ENCODE results near the gene LILRB3. TPM values are rescaled to one million over a fixed set of nuclear protein-coding genes. Genes with fewer than 3 reads are reported as not detected.
"Not testable (repeated sequence)": the region's sequence is repeated elsewhere in the genome, so short reads cannot be mapped to it uniquely, and the experiment has no call there.

LILRB3 gene
- total RNA-seq, 2 donors from 2014 or later: 0.85 to 1.8 TPM

GRCh38 chr19:54179921-54180461 lies 42.8 kb downstream of the LILRB3 start:
- ATAC-seq (replicated peaks): no peak
- Mint-ChIP-seq H3K9me3 (no peaks in the 10 kb centered on the region), H3K36me3 (ENCODE audit: low read depth) (peaks cover 59% of the 10 kb centered on the region), H3K27ac (no peak overlapping the region), H3K27me3 (no peaks in the 10 kb centered on the region), H3K4me1 (no peaks in the 10 kb centered on the region), H3K4me3 (no peak overlapping the region)

- ATAC-seq (replicated peaks): no peak
- H3K36me3 Mint-ChIP-seq (ENCODE audit: low read depth): peaks cover 58% of the 10 kb centered on the region
- H3K27ac Mint-ChIP-seq: no peak overlapping the region
- H3K27me3 Mint-ChIP-seq: no peaks in the 10 kb centered on the region
- H3K9me3 Mint-ChIP-seq: no peaks in the 10 kb centered on the region
- no peak overlapping the region for H3K4me3 Mint-ChIP-seq
- no peaks in the 10 kb centered on the region for H3K4me1 Mint-ChIP-seq
These were observed 43.5 kb downstream of the LILRB3 start for GRCh38 chr19:54179262-54179852.

DNA sequence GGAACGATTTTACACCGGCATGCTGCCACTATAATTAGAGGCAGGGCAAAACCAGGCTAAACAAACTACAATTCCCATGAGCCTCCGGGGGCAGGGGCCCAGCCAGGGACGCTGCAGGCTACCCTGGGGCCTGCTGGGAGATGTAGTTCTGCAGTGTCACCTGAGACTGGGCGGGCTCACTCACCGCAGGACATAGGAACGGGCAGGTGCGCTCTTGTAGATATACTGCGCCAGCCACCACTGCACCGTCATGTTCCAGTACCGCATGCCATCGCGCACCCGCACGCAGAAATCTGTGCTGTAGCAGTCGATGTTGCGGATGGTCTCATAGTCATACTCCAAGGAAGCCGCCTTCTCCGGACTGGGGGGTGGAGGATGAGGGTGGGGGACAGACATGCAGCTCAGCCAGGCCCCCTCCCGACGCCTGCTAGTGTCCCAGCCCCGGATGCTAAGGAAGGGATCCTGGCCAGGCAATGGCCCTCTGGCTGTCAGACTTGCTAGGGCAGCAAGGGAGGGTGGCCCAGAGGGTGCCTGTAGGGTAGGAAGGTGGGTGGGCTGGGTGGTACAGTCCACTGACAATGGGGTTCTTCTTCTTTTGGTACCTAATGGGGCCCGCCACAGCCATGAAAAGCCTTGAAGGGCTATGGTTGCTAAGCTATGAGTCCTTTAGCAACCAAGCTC lies 44.1 kb downstream of the LILRB3 start:
- H3K4me1 Mint-ChIP-seq: no peaks in the 10 kb centered on the region
- no peak overlapping the region for H3K27ac Mint-ChIP-seq
- H3K9me3 Mint-ChIP-seq: no peaks in the 10 kb centered on the region
- peaks cover 52% of the 10 kb centered on the region for H3K36me3 Mint-ChIP-seq (ENCODE audit: low read depth)
- no peaks in the 10 kb centered on the region for H3K27me3 Mint-ChIP-seq
- peak; percentile 57 for ATAC-seq (replicated peaks)
- H3K4me3 Mint-ChIP-seq: no peak overlapping the region

DNA sequence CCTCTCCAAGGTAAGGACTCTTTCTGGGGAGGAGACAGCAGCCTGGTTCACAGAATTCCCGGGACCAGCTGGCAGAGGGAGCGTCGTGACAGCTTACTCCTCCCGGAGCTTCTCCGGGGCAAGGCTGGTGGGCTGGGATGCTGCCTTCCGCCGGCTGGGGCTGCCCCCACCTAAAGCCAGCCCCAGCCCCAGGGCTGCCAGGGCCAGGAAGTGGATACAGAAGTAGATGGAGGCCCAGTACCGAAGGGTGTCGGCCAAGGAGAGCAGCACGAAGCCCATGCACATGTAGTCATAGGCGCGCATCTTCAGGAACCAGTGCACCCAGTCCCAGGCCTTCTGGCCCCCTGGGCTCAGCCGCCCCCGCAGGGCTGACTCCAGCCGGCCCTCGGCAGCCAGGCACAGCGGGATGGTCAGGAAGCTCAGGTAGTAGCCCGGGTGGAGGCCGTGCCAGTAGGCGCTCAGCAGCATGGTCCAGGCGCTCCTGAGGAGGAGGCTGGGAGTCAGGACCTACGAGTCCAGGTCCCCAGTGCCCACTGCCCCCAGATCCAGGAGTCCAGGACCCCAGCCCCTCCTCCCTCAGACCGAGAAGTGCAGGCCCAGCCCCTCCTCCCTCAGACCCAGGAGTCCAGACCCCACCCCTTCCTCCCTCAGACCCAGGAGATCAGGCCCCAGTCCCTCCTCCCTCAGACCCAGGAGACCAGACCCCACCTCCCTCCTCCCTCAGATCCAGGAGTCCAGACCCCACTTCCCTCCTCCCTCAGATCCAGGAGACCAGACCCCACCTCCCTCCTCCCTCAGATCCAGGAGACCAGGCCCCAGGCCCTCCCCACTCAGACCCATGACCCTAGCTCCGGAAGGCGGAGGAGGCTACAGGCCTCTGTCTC lies 48.6 kb downstream of the LILRB3 start:
- no peak overlapping the region for H3K4me3 Mint-ChIP-seq
- no peaks in the 10 kb centered on the region for H3K9me3 Mint-ChIP-seq
- H3K27ac Mint-ChIP-seq: no peak overlapping the region
- peak; percentile 19 for ATAC-seq (replicated peaks)
- H3K4me1 Mint-ChIP-seq: no peaks in the 10 kb centered on the region
- peaks cover 29% of the 10 kb centered on the region for H3K36me3 Mint-ChIP-seq (ENCODE audit: low read depth)
- no peaks in the 10 kb centered on the region for H3K27me3 Mint-ChIP-seq

GRCh38 chr19:54173359-54173699 lies 49.5 kb downstream of the LILRB3 start:
- Mint-ChIP-seq H3K9me3 (no peaks in the 10 kb centered on the region), H3K27me3 (no peaks in the 10 kb centered on the region), H3K36me3 (ENCODE audit: low read depth) (peaks cover 21% of the 10 kb centered on the region), H3K27ac (no peak overlapping the region), H3K4me3 (no peak overlapping the region), H3K4me1 (no peaks in the 10 kb centered on the region)
- ATAC-seq (replicated peaks): no peak

DNA sequence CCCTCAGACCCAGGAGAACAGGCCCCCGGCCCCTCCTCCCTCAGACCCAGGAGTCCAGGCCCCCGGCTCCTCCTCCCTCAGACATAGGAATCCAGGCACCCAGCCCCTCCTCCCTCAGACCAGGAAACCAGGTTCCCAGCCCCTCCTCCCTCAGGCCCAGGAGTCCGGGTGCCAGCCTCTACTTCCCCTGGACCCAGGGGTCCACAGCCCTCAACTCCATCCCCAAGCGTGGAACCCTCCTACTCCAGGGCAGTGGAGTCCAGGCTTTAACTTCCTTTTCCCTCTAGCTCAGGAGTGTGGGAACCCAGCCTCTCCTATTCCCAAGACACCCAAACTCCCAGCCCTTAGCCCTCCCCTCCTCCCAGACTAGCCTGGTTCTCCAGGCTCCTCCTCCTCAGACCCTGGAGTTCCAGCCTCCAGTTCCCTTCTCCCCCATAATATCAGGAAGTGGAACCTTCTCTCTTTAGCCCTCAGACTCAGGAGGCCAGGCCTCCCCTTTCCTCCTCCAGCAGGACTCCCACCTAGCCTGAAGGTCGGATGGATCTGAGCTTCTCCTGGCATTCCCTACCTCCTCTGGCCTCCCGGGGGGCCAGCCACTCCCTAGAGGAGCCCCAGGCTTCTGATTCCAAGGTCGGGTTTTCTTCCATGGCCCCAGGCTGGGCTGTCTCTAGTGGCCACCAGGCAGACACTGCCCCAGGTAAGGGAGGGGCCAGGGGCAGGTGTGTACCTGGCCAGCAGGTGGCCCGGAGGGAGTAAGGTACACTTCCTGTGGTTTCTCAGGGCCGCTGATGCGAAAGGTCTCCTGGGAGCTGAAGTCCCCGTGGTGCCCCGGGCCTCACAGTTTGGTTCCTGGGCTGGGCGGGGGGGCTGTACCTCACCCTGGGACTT lies 50.1 kb downstream of the LILRB3 start, which contains the start of gene TMC4:
Gene TMC4, minus strand, starts transcription at position 690 of the 888 bp plus-strand sequence. Its CDS starts 43 bp downstream, at position 647.
- ATAC-seq (replicated peaks): no peak
- H3K27ac Mint-ChIP-seq: no peak within 1 kb of the TSS
- H3K4me3 Mint-ChIP-seq: no peak within 1 kb of the TSS
- no peaks in the 10 kb centered on the region for H3K9me3 Mint-ChIP-seq
- H3K36me3 Mint-ChIP-seq (ENCODE audit: low read depth): peaks cover 15% of the 10 kb centered on the region
- no peaks in the 10 kb centered on the region for H3K4me1 Mint-ChIP-seq
- no peaks in the 10 kb centered on the region for H3K27me3 Mint-ChIP-seq

DNA sequence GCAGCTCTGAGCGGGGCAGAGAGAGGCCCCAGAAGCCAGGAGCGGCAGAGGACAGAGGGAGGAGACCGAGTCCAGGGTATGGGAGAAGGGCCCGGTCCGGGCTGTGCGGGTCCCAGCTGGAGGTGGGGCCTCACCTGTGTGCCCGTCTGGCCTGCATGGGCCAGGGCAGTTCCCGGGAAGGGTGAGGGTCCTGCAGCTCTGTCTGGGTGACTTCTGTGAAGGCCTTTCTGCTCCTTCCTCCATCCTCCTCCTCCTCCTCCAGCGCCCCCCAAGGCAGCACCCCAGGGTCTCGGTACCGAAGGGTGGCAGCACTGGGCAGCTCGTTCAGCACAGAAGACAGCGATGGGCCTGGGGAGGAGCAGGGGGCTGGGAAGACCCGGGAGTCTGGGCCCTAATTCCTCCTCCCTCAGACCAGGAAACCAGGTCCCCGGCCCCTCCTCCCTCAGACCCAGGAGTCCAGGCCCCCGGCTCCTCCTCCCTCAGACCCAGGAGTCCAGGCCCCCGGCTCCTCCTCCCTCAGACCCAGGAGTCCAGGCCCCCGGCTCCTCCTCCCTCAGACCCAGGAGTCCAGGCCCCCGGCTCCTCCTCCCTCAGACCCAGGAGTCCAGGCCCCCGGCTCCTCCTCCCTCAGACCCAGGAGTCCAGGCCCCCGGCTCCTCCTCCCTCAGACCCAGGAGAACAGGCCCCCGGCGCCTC lies 50.9 kb downstream of the LILRB3 start:
- H3K27ac Mint-ChIP-seq; H3K9me3 Mint-ChIP-seq; H3K4me3 Mint-ChIP-seq; H3K4me1 Mint-ChIP-seq; H3K27me3 Mint-ChIP-seq; ATAC-seq (replicated peaks): not testable (repeated sequence)
- H3K36me3 Mint-ChIP-seq (ENCODE audit: low read depth): peaks cover 12% of the 10 kb centered on the region

DNA sequence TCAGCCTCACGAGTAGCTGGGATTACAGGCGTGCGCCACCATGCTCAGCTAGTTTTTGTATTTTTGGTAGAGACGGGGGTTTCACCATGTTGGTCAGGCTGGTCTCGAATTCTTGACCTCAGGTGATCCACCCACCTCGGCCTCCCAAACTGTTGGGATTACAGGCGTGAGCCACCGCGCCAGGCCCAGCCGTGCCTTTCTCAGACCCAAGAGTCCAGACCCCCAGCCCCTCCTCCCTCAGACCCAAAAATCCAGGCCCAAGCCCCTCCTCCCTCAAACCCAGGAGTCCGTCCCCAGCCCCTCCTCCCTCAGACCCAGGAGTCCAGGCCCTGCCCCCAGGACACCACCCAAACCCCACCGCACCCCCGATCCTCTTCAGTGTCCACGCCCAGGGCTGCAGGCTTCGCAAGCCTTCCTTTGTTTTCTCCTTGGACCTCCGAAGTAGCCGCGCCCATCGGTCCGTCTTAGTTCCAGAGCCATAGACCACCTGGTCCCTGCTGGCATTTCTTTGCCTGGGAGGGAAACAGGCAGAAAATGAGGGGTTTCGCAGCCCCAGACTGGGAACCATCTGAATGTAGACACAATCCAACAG lies 53.6 kb downstream of the LILRB3 start:
- ATAC-seq (replicated peaks): no peak
- Mint-ChIP-seq H3K4me1 (peaks cover 6% of the 10 kb centered on the region), H3K9me3 (no peaks in the 10 kb centered on the region), H3K27me3 (no peaks in the 10 kb centered on the region), H3K36me3 (ENCODE audit: low read depth) (no peaks in the 10 kb centered on the region), H3K27ac (no peak overlapping the region), H3K4me3 (no peak overlapping the region)

- Mint-ChIP-seq H3K36me3 (ENCODE audit: low read depth) (no peaks in the 10 kb centered on the region), H3K27me3 (no peaks in the 10 kb centered on the region), H3K9me3 (no peaks in the 10 kb centered on the region), H3K4me3 (peak overlapping the region; percentile 25), H3K27ac (no peak overlapping the region), H3K4me1 (peaks cover 8% of the 10 kb centered on the region)
- ATAC-seq (replicated peaks): peak; percentile 93
These were observed 54.5 kb downstream of the LILRB3 start for GRCh38 chr19:54168174-54168917.

Other genes starting within 250 kb of the LILRB3 start
- gene CACNG6, start 231.4 kb downstream of the LILRB3 start, total RNA-seq: not detected
- gene VSTM1, start 159.1 kb downstream of the LILRB3 start, total RNA-seq: not detected
- gene TARM1, start 141.6 kb downstream of the LILRB3 start, total RNA-seq: not detected
- gene OSCAR, start 122.2 kb downstream of the LILRB3 start, total RNA-seq: under 1 TPM in 1 of 2 donors, not detected in 1; 0.58 TPM
- gene NDUFA3, start 120.2 kb downstream of the LILRB3 start, total RNA-seq: 10 to 100 TPM; 39.4 to 70.1 TPM
- 10 to 100 TPM; 31.4 to 47.3 TPM for gene TFPT, start 107.3 kb downstream of the LILRB3 start, total RNA-seq
- 10 to 100 TPM; 56.4 to 99.2 TPM for gene PRPF31, start 107.3 kb downstream of the LILRB3 start, total RNA-seq
- gene CNOT3, start 85.2 kb downstream of the LILRB3 start, total RNA-seq: 10 to 100 TPM; 51.4 to 61.4 TPM
- gene LENG1, start 63.3 kb downstream of the LILRB3 start, total RNA-seq: 1 to 10 TPM; 2.8 to 3.8 TPM
- gene TMC4, start 49.8 kb downstream of the LILRB3 start, total RNA-seq: 1 to 10 TPM; 1.0 to 1.1 TPM
- gene MBOAT7, start 33.4 kb downstream of the LILRB3 start, total RNA-seq: 10 to 100 TPM; 58.6 to 65.9 TPM
- 10 to 100 TPM; 14.3 to 16.7 TPM for gene TSEN34, start 31.7 kb downstream of the LILRB3 start, total RNA-seq
- 1,000 to 10,000 TPM; 1,453 to 1,547 TPM for gene RPS9, start 22.1 kb downstream of the LILRB3 start, total RNA-seq
- gene LILRA6, start 19.8 kb upstream of the LILRB3 start, total RNA-seq: under 1 TPM; 0.19 to 0.39 TPM
- not detected for gene LILRB5, start 34.3 kb upstream of the LILRB3 start, total RNA-seq
- not detected for gene LILRB2, start 58.1 kb upstream of the LILRB3 start, total RNA-seq
- not detected for gene LILRA5, start 90.2 kb upstream of the LILRB3 start, total RNA-seq
- gene LILRA4, start 116.2 kb upstream of the LILRB3 start, total RNA-seq: not detected
- gene LAIR1, start 141.9 kb upstream of the LILRB3 start, total RNA-seq: 10 to 100 TPM in 1 of 2 donors, 1 to 10 TPM in 1; 2.2 to 15.6 TPM
- gene TTYH1, start 192.5 kb upstream of the LILRB3 start, total RNA-seq: under 1 TPM in 1 of 2 donors, not detected in 1; 0.40 TPM
- gene LENG8, start 226.2 kb upstream of the LILRB3 start, total RNA-seq: 100 to 1,000 TPM; 153 to 200 TPM
- gene LENG9, start 240.8 kb upstream of the LILRB3 start, total RNA-seq: 1 to 10 TPM; 3.1 to 4.4 TPM

All from activated T-helper 17 cell treated with anti-CD3 and anti-CD28 coated beads, Interleukin-2, amount 50 U/mL, for 72 hours (primary cell).